Ramos (cell line): Measurements from ENCODE around the gene C15orf61.

Experiments
- in situ Hi-C: fragments of 300-500 bp; cut with MboI; formaldehyde crosslinking; loops from one replicate; pipeline ENCODE4 v1.14.3; 2022; ENCODE audit warnings: low sequenced_read_pairs; ENCODE audit not compliant: unreplicated experiment

The C15orf61 gene

GRCh38 chr15:67512933-67513714 is 7.8 kb upstream of the C15orf61 start:
- in situ Hi-C loops: no loop called here

GRCh38 chr15:67515090-67515489 is 5.8 kb upstream of the C15orf61 start:
- in situ Hi-C loops: no loop called here

GRCh38 chr15:67515557-67515956 is 5.4 kb upstream of the C15orf61 start:
- in situ Hi-C loops: no loop called here

GRCh38 chr15:67520321-67521028 is 456 bp upstream of the C15orf61 start:
- in situ Hi-C loops: no loop called here

GRCh38 chr15:67521783-67522568 is 1.0 kb downstream of the C15orf61 start:
- in situ Hi-C loops: no loop called here

GRCh38 chr15:67523330-67523729 is 2.4 kb downstream of the C15orf61 start:
- in situ Hi-C loops: no loop called here

- in situ Hi-C loops: no loop called here
These were observed 3.3 kb downstream of the C15orf61 start for GRCh38 chr15:67524235-67524634.

- in situ Hi-C loops: no loop called here
These were observed 7.6 kb downstream of the C15orf61 start for GRCh38 chr15:67528513-67528912.

GRCh38 chr15:67531379-67531914 is 10.5 kb downstream of the C15orf61 start:
- in situ Hi-C loops: no loop called here

GRCh38 chr15:67533873-67534272 is 12.9 kb downstream of the C15orf61 start:
- in situ Hi-C loops: no loop called here

GRCh38 chr15:67534360-67534759 is 13.4 kb downstream of the C15orf61 start:
- in situ Hi-C loops: no loop called here

GRCh38 chr15:67537771-67538170 is 16.8 kb downstream of the C15orf61 start:
- in situ Hi-C loops: no loop called here

- in situ Hi-C loops: no loop called here
These were observed 21.8 kb downstream of the C15orf61 start, which contains the start of gene MAP2K5 for GRCh38 chr15:67542420-67543347. TSS of gene MAP2K5 (plus strand) at chr15:67542703. CDS start at chr15:67543336, 633 bp downstream.

GRCh38 chr15:67543348-67543718 is 22.4 kb downstream of the C15orf61 start:
- in situ Hi-C loops: no loop called here

- in situ Hi-C loops: no loop called here
These were observed 23.5 kb downstream of the C15orf61 start for GRCh38 chr15:67544475-67544874.

GRCh38 chr15:67545864-67546263 is 24.9 kb downstream of the C15orf61 start:
- in situ Hi-C loops: no loop called here

- in situ Hi-C loops: no loop called here
These were observed 26.1 kb downstream of the C15orf61 start for GRCh38 chr15:67547064-67547463.

GRCh38 chr15:67547836-67548235 is 26.9 kb downstream of the C15orf61 start:
- in situ Hi-C loops: no loop called here

- in situ Hi-C loops: no loop called here
These were observed 27.4 kb downstream of the C15orf61 start for GRCh38 chr15:67548236-67548852.
